Upper lobe of left lung (tissue), 4 donors: Measurements from ENCODE around the gene IL21R.

Experiments used
- EP300 ChIP-seq, 4 donors: sonication (generic); formaldehyde crosslinking; IDR thresholded peaks; one replicate each; pipeline ENCODE4 v1.5.1; 2017; ENCODE audit warnings: antibody characterized with exemption in 4 of 4, control low read depth in 2 of 4
- POLR2A ChIP-seq, 4 donors: fragments of 450-650 bp; IDR thresholded peaks; one replicate each; pipeline ENCODE4 v1.5.1; 2016 to 2017; ENCODE audit warnings: antibody characterized with exemption in 4 of 4, mild to moderate bottlenecking in 2 of 4
- POLR2AphosphoS5 ChIP-seq, 2 donors: sonication (generic); formaldehyde crosslinking; IDR thresholded peaks; one replicate each; pipeline ENCODE4 v1.5.1; 2017; ENCODE audit warnings: antibody characterized with exemption in 2 of 2
- TF ChIP-seq, protein P1 (sequence below), 6 experiments: fragments of 450-650 bp in 4 of 6; fragments of 200-600 bp in 2 of 6; sonication (generic) in 2 of 6; IDR thresholded peaks; one replicate each; pipeline ENCODE4 v1.5.1; 2016 to 2019; ENCODE audit warnings: antibody characterized with exemption in 6 of 6

DNA sequence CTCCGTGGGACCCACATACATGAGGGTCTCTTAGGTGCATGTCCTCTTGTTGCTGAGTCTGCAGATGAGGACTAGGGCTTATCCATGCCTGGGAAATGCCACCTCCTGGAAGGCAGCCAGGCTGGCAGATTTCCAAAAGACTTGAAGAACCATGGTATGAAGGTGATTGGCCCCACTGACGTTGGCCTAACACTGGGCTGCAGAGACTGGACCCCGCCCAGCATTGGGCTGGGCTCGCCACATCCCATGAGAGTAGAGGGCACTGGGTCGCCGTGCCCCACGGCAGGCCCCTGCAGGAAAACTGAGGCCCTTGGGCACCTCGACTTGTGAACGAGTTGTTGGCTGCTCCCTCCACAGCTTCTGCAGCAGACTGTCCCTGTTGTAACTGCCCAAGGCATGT, 38.2 kb upstream of the IL21R start:
- TF ChIP-seq, protein P1, sequence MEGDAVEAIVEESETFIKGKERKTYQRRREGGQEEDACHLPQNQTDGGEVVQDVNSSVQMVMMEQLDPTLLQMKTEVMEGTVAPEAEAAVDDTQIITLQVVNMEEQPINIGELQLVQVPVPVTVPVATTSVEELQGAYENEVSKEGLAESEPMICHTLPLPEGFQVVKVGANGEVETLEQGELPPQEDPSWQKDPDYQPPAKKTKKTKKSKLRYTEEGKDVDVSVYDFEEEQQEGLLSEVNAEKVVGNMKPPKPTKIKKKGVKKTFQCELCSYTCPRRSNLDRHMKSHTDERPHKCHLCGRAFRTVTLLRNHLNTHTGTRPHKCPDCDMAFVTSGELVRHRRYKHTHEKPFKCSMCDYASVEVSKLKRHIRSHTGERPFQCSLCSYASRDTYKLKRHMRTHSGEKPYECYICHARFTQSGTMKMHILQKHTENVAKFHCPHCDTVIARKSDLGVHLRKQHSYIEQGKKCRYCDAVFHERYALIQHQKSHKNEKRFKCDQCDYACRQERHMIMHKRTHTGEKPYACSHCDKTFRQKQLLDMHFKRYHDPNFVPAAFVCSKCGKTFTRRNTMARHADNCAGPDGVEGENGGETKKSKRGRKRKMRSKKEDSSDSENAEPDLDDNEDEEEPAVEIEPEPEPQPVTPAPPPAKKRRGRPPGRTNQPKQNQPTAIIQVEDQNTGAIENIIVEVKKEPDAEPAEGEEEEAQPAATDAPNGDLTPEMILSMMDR (IDR thresholded peaks at IDR 0.05) = no peak
- no peak for TF ChIP-seq POLR2AphosphoS5 (IDR thresholded peaks at IDR 0.05)
- no peak for TF ChIP-seq POLR2A (IDR thresholded peaks at IDR 0.05)
- no peak for TF ChIP-seq EP300 (IDR thresholded peaks at IDR 0.05)
